DOHH2 (cell line): ENCODE data around the gene OCSTAMP.

Experiments used
- CTCF ChIP-seq: fragments of 200-600 bp; sonication (generic); IDR thresholded peaks from one replicate; pipeline ENCODE4 v1.5.1; 2014; ENCODE audit warnings: antibody characterized with exemption, mild to moderate bottlenecking, low read depth, low read length; ENCODE audit not compliant: poor library complexity, severe bottlenecking
- EZH2phosphoT487 ChIP-seq: fragments of 200-600 bp; sonication (generic); IDR thresholded peaks from 2 replicates; pipeline ENCODE4 v1.6.1; 2017; ENCODE audit warnings: borderline replicate concordance, mild to moderate bottlenecking, antibody characterized with exemption, low read length, moderate library complexity, mixed read lengths

- peak; percentile 89 for TF ChIP-seq CTCF
- no peak for TF ChIP-seq EZH2phosphoT487
Observed at GRCh38 chr20:46562373-46563169, 12.1 kb upstream of the OCSTAMP start.
